ENCODE results near the gene CDH23.

Gene CDH23

GRCh38 chr10:71663311-71663710, 266.6 kb downstream of the CDH23 start:
- H3K27me3 ChIP-seq, result peaks cover 0 to 21% of the 10 kb centered on the region in 2 donors
- H3K4me1 ChIP-seq, result no peaks in the 10 kb centered on the region
- no peak overlapping the region for H3K27ac ChIP-seq
- no peak for TF ChIP-seq CTCF (IDR thresholded peaks at IDR 0.05)
- H3K9me3 ChIP-seq, result no peaks in the 10 kb centered on the region
- no peaks in the 10 kb centered on the region for H3K36me3 ChIP-seq
- H3K4me3 ChIP-seq, result no peak overlapping the region
- intact Hi-C loops (cut with DNase I; ENCODE audit: low total_unique reads), result no loop called here
- DNase-seq, result no peak

DNA sequence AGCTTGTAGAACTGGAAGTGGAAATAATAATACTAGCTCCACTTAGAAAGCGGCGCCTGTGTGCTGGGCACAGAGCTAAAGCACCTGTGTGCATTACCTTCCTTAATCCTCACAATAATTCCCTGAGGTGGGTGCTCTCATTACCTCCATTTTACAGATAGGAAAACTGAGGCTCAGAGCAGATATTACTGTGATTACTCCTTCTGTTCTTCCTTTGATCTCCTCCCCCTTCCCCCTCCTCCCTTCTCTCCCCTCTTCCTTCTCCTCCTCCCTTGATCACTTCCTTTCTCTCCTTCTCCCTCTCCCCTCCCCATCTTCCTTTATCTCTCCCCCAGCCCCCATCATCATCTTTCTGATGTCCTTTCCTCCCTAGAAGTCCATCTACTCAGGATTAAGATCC, 267.9 kb downstream of the CDH23 start:
- H3K4me1 ChIP-seq, result no peaks in the 10 kb centered on the region
- no peak for TF ChIP-seq CTCF (IDR thresholded peaks at IDR 0.05)
- no peaks in the 10 kb centered on the region for H3K36me3 ChIP-seq
- no peak overlapping the region for H3K4me3 ChIP-seq
- no peak overlapping the region for H3K27ac ChIP-seq
- no peak for DNase-seq
- no peaks in the 10 kb centered on the region for H3K9me3 ChIP-seq
- intact Hi-C loops (cut with DNase I; ENCODE audit: low total_unique reads), result no loop called here
- H3K27me3 ChIP-seq, result peaks cover 0 to 21% of the 10 kb centered on the region in 2 donors

DNA sequence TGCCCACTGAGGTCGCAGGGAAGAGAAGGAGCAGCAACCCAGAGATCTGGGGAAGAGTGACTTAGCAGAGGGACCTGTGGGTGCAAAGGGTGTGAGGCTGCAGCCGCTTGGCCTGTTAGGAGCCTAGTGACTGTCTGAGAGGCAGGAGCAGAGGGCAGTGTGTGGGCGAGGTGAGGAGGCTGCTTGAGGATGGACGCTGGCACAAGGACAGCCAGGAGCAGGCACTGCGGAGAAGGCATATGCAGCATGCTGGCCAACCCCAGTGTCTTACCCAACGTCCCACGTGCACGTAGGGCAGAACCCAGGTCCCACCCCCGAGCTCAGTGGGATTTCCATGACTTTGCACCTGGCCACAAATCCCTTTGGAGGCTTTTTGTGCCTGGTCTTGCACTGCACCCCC, 268.7 kb downstream of the CDH23 start:
- intact Hi-C loops (cut with DNase I; ENCODE audit: low total_unique reads), result no loop called here
- Histone ChIP-seq H3K4me1 (no peaks in the 10 kb centered on the region), H3K27ac (no peak overlapping the region), H3K36me3 (no peaks in the 10 kb centered on the region), H3K9me3 (no peaks in the 10 kb centered on the region), H3K27me3 (peaks cover 0 to 21% of the 10 kb centered on the region in 2 donors), H3K4me3 (no peak overlapping the region)
- TF ChIP-seq CTCF (IDR thresholded peaks at IDR 0.05), result no peak
- DNase-seq, result no peak

DNA sequence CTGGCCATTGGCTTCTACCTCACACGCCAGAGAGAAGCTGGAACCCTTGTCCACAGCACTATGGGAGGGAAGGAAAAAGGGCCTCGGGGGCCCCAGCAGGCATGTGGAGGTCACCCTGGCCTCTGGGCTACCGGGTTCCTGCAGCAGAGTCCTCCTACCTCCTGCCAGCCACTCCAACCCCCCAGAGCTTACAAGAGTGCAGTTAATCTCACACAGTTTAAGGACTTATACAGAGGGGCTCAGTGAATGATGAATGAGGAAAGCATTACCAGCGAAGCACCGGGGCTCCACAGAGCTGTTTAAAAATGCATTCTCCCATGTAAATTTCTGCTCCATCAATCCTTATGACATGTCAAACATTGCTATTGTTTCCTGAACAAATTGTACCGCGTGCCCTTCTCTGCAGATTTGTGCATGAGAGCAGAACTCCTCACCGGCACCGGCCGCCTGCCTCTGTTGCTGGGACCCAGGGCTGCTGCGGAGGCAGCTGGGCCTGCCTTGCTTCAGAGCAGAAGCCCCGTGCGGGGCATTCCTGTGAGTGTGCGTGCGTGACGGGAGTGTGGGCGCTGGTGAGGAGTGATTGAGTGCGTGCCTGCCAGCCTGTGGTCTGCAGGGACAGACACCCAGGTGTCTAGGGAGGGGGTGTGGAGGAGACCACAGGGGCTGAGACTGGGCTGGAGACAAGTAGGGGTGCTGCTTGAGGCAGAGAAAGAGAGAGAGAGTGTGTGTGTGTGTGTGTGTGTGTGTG, 270.1 kb downstream of the CDH23 start:
- TF ChIP-seq CTCF (IDR thresholded peaks at IDR 0.05), result no peak
- no peak overlapping the region for H3K27ac ChIP-seq
- intact Hi-C loops (cut with DNase I; ENCODE audit: low total_unique reads), result no loop called here
- DNase-seq, result no peak
- H3K9me3 ChIP-seq, result no peaks in the 10 kb centered on the region
- H3K27me3 ChIP-seq, result peaks cover 0 to 19% of the 10 kb centered on the region in 2 donors
- no peaks in the 10 kb centered on the region for H3K36me3 ChIP-seq
- H3K4me3 ChIP-seq, result no peak overlapping the region
- H3K4me1 ChIP-seq, result no peaks in the 10 kb centered on the region

- H3K4me3 ChIP-seq, result no peak overlapping the region
- DNase-seq, result no peak
- H3K4me1 ChIP-seq, result no peaks in the 10 kb centered on the region
- H3K27ac ChIP-seq, result no peak overlapping the region
- TF ChIP-seq CTCF (IDR thresholded peaks at IDR 0.05), result no peak
- H3K36me3 ChIP-seq, result no peaks in the 10 kb centered on the region
- intact Hi-C loops (cut with DNase I; ENCODE audit: low total_unique reads), result no loop called here
- no peaks in the 10 kb centered on the region for H3K9me3 ChIP-seq
- peaks cover 0 to 16% of the 10 kb centered on the region in 2 donors for H3K27me3 ChIP-seq
Observed at GRCh38 chr10:71667387-71667752, 270.6 kb downstream of the CDH23 start.
